ENCODE measurements around the gene MAPT. TPM values are rescaled to one million over a fixed set of nuclear protein-coding genes. Genes with fewer than 3 reads are reported as not detected.

The MAPT gene
- total RNA-seq, 6 donors from 2014 or later: 2.1 to 3.7 (median 2.8) TPM

- Histone ChIP-seq H3K4me3 (no peak overlapping the region), H3K27ac (no peak overlapping the region), H3K9me3 (peaks cover 0 to 5% (median 4%) of the 10 kb centered on the region in 4 donors), H3K36me3 (no peaks in the 10 kb centered on the region), H3K4me1 (no peaks in the 10 kb centered on the region), H3K27me3 (no peaks in the 10 kb centered on the region)
- TF ChIP-seq EP300 (IDR thresholded peaks at IDR 0.05): no peak
- no peak for TF ChIP-seq CTCF (IDR thresholded peaks at IDR 0.05)
- no peak for TF ChIP-seq POLR2AphosphoS5 (IDR thresholded peaks at IDR 0.05)
- TF ChIP-seq POLR2A (IDR thresholded peaks at IDR 0.05): no peak
- DNase-seq (no peak), ATAC-seq (ENCODE audit: low FRiP score in 2 of 2) (peak in 1 of 2 donors; percentile 27)
- 71 to 75% methylated on average over 10 of the region's 10 CpGs for WGBS, 2 donors
Measured at GRCh38 chr17:45914047-45914717, 19.8 kb downstream of the MAPT start.

GRCh38 chr17:45915263-45915662 is 20.9 kb downstream of the MAPT start:
- ATAC-seq (ENCODE audit: low FRiP score in 2 of 2) (no peak), DNase-seq (no peak)
- Histone ChIP-seq H3K4me1 (no peaks in the 10 kb centered on the region), H3K27ac (no peak overlapping the region), H3K4me3 (no peak overlapping the region), H3K36me3 (no peaks in the 10 kb centered on the region), H3K27me3 (no peaks in the 10 kb centered on the region), H3K9me3 (peaks cover 0 to 5% (median 4%) of the 10 kb centered on the region in 4 donors)
- TF ChIP-seq POLR2A (IDR thresholded peaks at IDR 0.05): no peak
- no peak for TF ChIP-seq POLR2AphosphoS5 (IDR thresholded peaks at IDR 0.05)
- 81 to 93% methylated on average over 4 of the region's 4 CpGs for WGBS, 2 donors

GRCh38 chr17:45917081-45917480 is 22.7 kb downstream of the MAPT start:
- WGBS, 2 donors: 80 to 84% methylated on average over 7 of the region's 7 CpGs
- Histone ChIP-seq H3K27ac (no peak overlapping the region), H3K4me3 (no peak overlapping the region), H3K36me3 (no peaks in the 10 kb centered on the region), H3K27me3 (no peaks in the 10 kb centered on the region), H3K4me1 (no peaks in the 10 kb centered on the region), H3K9me3 (peaks cover 0 to 5% (median 3%) of the 10 kb centered on the region in 4 donors)
- ATAC-seq (ENCODE audit: low FRiP score in 2 of 2) (no peak), DNase-seq (no peak)
- TF ChIP-seq POLR2AphosphoS5 (IDR thresholded peaks at IDR 0.05): no peak
- no peak for TF ChIP-seq CTCF (IDR thresholded peaks at IDR 0.05)
- TF ChIP-seq EP300 (IDR thresholded peaks at IDR 0.05): no peak
- TF ChIP-seq POLR2A (IDR thresholded peaks at IDR 0.05): no peak

GRCh38 chr17:45918241-45918745 is 23.9 kb downstream of the MAPT start:
- Histone ChIP-seq H3K4me3 (no peak overlapping the region), H3K27ac (no peak overlapping the region), H3K9me3 (no peaks in the 10 kb centered on the region), H3K36me3 (no peaks in the 10 kb centered on the region), H3K4me1 (peaks cover 0 to 4% (median under 1%) of the 10 kb centered on the region in 4 donors), H3K27me3 (no peaks in the 10 kb centered on the region)
- no peak for TF ChIP-seq POLR2AphosphoS5 (IDR thresholded peaks at IDR 0.05)
- no peak for TF ChIP-seq EP300 (IDR thresholded peaks at IDR 0.05)
- TF ChIP-seq CTCF (IDR thresholded peaks at IDR 0.05): no peak
- no peak for TF ChIP-seq POLR2A (IDR thresholded peaks at IDR 0.05)
- WGBS, 2 donors: 100% methylated on average over 2 of the region's 2 CpGs
- ATAC-seq (ENCODE audit: low FRiP score in 2 of 2) (no peak), DNase-seq (no peak)

- H3K4me1 ChIP-seq: peaks cover 0 to 12% (median 7%) of the 10 kb centered on the region in 4 donors
- TF ChIP-seq CTCF (IDR thresholded peaks at IDR 0.05) (no peak), EP300 (IDR thresholded peaks at IDR 0.05) (no peak), POLR2A (IDR thresholded peaks at IDR 0.05) (no peak), POLR2AphosphoS5 (IDR thresholded peaks at IDR 0.05) (no peak)
- no peaks in the 10 kb centered on the region for H3K27me3 ChIP-seq
- ATAC-seq (ENCODE audit: low FRiP score in 2 of 2) (no peak), DNase-seq (no peak)
- WGBS, 2 donors: 75 to 77% methylated on average over 12 to 14 of the region's 15 CpGs
- H3K27ac ChIP-seq: no peak overlapping the region
- no peak overlapping the region for H3K4me3 ChIP-seq
- no peaks in the 10 kb centered on the region for H3K36me3 ChIP-seq
- no peaks in the 10 kb centered on the region for H3K9me3 ChIP-seq
Measured at GRCh38 chr17:45919136-45919535, 24.8 kb downstream of the MAPT start.
